GM21737 (cell line): ENCODE measurements around the gene WARS2.

ENCODE experiments used
- ATAC-seq: cut with Tn5 transposase; IDR thresholded peaks from one replicate; pipeline ENCODE4 v1.9.1; 2021; ENCODE audit warnings: mild to moderate bottlenecking, moderate library complexity; ENCODE audit not compliant: unreplicated experiment

The WARS2 gene

DNA sequence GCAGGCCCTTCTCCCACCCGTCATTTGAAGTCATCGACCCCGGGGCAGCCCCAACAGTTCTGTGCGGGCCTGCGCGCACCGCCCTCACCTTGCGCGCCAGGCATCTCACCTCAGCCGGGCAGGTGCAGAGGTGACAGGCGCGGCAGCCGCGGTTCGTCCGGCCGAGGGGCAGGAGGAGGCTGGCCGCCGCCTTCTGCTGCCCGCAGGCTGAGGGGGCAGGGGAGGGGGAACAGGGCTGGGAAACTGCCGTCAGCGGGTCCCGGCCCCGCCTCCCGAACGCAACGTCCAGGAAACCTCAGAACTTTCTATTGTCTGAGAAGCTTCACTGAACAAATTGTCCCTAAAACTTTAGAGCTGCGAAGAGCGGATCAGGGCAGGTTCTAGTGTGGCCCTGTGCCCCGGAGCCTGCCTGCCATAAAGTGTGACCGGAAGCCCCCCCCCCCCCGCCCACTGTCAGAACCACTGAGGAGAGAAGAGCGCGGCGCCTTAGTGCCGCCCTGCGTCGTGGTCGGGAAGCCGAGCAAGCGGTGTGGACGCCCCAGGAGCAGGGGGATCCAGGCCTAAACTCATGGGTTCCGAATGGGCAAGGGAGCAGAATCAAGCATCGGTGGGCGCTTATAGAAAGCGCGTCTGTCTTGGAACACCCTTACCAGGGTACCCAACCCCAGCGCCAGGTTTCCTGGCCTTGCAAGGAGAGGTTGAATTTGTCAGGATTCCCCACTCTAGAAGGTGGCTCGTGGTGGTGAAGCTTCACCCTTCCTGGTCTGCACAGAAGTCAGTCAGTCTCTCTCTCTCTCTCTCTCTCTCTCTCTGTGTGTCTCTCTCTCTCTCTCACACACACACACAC lies 139.0 kb downstream of the WARS2 start:
- ATAC-seq, result no peak

DNA sequence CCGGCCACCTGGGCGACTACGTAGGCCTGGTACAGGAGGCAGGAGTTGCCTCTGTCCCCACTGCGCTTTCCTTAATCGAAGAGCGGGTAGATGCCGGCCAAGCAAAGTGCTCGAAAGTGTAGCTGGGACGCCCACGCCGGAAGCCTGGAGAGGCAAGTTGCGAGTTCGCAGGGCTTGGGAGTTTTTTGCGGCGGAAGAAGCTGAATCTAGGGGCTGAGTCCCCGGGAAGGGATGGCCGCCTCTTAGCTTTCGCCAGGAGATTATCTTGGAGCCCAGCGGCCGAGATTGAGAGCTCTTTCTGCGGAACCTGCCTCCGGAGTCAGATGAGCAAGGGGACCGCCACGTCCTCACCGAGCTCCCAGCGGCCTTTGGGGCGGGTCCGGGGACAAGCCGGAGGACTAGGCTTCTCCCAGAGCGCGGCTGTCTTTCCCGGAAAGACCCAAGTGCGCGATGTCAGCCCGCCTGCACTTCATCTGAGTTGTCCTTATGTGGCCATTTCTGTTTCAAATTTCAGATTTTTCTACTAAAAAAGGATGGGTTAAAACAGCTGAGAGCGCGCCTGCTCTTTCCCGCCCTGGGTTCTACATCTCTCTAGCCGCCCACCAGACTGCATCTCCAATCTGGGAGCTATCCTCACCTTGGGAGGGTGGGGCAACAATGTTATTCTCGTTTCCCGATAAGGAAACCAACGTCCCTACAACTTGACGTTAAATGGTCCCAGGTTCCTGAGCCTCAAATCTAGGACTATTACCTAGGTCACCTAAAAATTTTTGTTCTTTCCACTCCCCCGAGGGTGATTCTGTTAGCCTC lies 139.9 kb downstream of the WARS2 start:
- no peak for ATAC-seq

DNA sequence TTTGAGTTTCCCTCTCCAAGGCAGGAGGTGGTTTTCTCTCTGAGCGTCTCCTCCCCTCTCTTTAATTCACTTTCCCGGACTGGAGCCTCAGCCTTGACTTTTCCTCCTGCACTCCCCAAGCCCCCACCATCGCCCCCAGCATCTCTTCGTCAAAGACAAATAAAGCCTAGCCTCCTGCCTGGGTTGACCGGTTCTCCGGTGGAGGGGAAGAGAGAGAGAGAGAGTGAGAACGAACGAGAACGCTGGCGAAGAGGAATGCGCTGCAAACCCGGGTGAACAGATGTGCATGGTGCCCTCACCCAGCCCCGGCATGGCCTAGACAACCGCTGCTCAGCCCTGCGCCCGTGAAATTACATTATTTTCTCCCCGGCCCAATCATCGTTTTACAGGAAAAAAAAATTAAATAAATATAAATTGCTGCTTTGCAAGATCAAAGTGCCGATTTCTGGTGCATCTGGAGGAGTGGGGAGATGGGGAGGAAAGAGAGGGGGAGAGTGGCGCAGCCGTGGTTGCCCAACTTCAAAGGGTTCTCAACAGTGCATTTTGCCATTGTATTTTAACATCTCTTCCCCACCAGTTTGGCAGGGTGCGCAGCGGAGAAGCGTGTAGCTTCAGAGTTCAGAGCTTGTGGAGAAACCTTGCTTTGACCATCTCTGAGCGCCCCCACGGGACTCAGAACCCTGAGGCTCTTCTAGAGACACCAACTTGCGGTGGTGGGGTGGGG lies 140.9 kb downstream of the WARS2 start:
- no peak for ATAC-seq

DNA sequence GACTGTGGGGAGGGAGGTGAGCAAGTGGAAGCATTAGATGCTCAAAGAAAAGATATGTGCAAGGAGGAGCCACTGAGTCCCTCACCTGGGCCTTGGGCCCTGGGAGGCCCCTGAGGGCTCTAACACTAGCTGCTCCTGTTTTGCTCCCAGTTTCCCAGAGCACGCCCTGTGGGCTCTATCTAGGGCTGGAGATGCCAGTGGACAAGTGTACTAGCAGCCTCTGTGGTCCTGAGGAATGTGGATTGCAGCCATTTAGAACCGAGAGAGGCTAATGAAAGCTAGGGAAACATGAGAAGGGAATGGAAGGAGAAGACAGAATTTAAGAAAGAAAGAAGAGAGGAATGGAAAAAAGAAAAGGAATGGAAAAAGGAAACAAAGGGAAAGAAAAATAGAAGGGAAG lies 142.3 kb downstream of the WARS2 start:
- ATAC-seq, result no peak

DNA sequence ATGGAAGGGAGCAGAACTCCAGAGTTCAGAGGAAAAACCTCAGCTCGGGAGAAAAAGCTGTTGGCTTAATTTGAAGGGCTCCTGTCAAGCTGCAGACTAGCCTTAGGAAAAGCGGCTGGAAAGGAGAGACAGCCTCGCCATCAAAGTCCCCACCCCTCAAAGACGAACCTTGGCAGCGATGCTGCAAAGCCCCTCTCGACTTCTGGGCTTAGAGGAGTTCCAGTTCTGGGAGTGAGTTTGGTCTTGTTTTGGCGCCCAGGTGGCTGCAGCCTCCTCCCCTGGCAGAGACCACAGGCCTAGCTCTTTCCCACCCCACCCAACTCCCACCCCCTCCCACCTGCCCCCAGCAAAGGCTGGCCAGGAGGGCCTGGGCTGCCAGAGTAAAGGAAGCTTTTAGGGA lies 143.2 kb downstream of the WARS2 start:
- ATAC-seq, result no peak

DNA sequence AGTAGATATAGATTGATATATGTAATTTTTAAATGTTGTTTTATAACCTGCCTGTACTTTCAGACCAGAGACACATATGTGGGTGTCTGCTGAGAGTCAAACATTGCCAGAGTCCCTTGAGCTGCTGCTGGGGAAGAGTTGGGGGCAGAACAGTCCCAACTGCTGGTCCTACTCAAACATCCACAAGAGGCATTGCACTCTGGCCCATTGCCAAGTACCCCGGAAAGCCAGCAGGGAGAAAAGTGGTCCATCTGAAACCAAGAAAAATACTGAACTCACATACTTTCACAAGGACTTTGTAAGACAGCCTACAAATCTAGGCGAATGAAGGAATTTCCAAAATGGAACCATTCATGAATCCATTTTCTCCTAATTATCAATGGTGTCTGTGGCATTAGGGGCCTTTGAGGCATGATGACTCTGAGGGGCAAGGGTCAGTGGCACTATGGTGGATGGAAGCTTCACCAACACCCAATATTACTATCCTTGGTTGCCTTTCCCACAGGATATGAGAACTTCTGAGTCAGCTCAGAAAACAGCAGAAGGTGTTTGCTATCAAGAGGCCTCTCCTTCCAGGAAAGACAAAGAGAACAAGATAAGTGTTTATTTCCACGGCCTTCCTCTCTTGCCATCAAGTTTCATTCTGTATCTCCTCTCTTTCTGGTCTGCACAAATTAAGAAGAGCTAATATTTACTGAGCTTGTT lies 145.0 kb downstream of the WARS2 start:
- no peak for ATAC-seq

DNA sequence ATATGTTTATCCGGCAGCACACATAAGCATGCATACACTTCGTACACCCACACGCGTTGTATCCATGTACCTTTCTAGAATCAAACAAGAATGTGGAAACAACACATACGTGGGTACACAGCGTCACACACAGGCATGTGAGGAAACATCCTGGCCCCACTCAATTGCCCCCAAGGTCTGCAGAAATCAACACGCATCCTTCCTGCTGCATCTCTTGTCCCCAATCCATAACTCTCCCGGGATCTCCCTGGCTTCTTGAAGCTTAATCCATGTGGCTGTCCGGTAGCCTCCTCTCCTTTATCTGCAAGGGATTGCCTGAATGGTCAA lies 146.8 kb downstream of the WARS2 start:
- ATAC-seq, result no peak

DNA sequence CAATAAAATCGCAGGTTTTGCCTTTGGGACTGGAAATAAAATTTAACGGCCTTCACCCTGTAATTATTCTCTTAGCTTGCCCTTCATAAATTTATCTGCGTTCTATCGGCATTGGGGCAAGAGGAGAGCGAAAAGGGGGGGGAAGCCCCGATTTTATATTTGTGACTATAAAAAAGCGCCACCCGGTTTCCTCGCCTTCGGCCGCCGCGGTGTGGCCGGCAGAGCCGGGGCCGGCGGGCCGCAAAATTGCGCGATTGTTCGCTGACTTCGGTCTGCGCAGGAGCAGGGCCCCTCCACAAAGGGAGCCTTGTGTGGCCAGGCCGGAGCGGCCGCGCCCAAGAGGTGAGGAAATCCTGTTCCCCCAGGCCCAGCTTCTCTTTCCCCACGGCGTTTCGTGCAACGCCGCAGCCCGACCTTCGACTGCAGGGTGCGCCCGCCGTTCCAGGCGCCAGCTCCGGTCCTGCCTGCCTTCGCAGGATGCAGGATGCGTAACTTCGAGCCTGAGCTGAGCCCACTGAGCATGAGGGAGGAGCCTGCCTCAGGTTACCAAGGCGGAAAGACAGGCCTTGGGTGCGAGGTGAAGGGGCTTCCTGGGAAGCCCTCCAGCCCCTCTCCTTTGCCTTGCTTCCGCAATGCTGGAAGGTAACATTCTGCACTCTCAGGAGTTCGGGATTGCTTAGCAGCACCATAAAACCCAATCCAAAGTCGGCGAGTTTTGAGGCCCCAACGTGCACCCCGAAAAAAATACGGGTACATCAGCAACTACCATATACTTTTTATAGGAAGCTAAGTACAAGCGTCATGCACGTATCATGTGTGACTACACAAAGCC lies 147.4 kb downstream of the WARS2 start:
- no peak for ATAC-seq

DNA sequence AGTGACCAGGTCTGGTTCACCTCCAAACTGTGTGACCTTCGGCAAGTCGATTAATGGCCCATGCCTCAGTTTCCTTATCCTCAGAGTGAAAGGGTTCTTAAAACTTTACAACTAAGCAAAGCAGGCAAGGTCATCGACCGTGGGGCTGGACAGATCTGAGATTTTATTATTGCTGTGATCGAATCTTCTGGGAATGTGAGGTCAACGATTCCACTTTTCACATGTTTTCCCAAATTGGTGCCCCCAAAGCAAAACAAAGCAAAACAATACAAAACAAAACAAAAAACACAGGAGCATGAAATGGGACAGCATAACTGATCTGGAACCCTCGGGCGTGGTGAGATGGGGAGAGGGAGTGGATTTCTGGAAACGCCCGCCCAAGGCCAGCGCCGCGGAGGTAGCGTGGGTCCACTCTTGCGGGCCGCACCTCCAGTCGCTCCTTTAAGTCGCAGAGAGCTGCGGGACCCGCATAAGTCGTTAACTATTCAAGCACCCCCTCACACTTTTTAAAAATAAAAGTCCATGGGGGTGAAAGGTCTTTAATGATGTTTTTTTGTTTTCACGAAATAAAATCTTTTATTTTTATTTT lies 148.1 kb downstream of the WARS2 start:
- ATAC-seq, result no peak

DNA sequence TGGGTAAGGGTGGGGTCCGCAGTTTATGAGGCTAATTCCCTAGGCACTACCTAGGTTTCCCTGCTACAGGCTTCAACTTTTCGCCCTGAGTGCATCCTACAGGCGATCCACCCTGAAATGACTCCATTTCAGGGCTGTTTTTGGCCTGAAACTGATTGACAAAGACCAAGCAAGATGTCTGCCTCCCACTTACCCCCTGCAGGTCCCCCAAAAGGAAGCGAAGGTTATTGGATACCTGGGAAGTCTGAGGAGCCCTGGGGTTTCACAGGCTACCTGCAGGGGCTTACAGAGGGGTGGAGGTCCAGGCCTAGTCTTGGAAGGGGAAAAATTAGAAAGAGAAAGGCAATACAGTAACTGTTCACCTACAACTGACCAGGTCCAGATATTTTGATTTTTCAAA lies 149.0 kb downstream of the WARS2 start:
- ATAC-seq, result no peak

DNA sequence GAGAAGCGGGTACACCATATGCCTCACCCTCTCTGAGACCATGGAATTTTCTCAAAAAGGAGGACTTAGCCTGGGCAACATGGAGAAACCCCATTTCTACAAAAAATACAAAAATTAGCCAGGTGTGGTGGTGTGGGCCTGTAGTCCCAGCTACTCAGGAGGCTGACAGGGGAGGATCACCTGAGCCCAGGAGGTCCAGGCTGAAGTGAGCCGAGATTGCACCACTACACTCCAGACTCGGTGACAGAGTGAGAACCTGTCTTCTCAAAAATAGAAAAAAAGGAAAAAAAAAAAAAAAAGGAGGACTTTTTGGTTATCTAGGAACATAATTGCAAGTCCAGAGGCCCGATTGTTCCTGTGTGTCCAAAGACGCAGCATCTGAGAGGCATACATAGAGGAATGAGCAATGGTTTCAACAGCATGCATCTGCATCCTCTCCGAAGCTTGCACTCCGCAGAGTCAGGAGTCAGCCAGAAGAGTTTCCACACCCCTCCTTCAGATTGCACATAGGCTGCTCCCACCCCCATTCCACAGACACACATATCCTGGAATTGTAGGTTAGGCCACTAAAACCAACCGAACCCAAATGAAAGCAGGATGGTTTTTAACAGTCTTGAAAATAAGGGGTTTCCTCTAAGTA lies 149.8 kb downstream of the WARS2 start:
- no peak for ATAC-seq

DNA sequence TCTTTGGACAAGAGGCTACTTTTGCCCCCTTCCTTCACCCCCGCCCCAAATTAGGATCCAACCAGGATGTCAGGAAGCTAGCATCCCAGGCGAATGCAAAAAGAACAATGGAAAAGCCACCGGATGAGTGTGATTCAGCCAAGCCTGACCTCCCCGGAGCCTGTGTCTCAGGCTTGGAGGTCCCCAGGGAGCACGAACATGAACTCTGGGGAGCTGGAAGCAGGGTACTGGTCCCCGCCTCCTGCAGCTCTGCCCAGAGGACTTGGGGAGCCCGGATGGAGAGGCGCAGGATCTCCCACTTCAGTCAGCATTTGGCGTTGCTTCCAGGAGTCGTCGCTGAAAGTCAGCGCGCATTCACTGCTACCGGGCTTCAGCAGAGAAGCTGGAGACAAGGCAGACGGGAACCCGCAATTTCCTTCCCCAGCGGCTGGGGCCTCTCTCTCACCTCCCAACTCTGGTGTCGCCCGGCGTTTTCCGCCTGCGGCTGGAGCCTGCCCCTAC lies 150.5 kb downstream of the WARS2 start:
- no peak for ATAC-seq

DNA sequence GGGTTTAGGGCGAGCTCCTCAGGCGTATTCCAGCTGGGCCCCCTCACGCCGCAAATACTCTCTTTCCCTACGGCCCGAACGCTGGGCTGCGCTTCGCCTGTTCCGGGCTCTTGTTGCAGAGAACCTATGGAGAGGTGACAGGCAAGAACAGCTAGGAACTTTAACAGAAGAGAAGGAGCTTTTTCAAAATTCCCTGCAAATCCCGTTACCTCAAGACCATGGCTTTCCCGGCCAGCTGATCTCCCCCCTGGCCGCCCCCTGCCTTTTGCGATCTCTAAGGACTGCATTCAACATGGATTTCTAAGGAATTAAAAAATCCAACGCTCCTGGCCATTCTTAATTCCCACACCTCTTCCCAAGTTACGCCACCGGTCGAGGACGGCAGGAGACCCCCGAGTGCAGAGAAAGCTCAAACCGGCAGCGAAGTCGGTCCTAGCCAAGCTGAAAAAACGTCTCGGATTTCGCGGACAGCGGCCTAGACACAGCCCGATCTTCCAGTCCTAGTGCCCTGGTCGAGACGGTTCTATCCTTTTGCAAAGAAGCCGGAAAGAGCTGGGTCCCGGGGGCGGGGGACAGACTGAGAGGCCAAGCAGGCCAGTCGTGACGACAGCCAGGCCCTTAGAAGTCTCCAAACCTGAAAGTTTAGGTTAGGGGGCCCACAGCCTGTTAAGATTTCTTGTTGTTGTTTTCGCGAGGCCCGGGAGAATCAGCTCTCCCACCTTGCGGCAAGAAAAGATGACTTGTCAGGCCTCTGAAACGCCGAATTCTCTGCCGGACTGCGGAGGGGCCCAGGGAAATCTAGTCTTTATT lies 151.2 kb downstream of the WARS2 start:
- ATAC-seq, result no peak

DNA sequence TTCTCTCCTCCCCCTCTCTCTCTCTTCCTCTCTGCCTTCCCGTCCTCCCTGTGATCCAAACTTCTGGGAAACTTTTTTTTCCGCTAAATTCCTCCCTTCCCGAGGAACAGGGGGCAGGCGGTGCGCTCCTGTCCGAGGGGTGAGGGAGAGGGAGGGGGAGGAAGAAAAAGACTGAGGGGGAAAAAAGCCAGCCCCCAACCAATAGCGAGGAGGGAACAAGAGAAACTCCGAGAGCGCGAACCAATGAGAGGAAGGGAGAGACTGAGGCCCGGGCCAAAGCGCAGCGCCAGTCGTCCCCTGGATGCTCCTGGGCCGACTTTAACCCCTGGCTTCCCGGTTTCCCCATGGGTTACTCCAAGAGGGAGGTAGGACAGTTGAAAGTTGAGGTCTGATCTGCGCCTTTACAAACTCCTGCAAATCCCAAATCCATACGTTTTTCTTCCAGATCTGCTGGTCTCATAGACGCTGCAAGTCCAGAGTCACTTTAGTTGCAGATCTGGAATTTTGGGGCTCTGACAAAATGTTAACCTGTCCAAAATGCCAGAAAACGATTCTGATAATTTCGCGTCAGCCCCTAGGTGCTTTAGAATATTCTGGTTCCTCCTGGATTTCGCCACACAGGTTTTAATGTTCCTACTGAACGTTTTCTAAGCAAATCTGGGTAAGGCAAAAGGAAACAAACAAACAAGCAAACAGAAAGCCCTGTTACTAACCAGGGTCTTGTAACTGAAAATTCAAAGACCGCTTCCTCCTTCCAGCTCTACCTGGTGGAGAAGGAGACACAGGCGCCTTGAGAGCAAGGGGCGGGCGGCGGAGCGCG lies 152.1 kb downstream of the WARS2 start, which contains the start of gene TBX15:
TBX15 (minus strand) TSS at position 158 of the 820 bp plus-strand sequence. CDS start 548 bp downstream, outside the sequence.
- no peak for ATAC-seq

DNA sequence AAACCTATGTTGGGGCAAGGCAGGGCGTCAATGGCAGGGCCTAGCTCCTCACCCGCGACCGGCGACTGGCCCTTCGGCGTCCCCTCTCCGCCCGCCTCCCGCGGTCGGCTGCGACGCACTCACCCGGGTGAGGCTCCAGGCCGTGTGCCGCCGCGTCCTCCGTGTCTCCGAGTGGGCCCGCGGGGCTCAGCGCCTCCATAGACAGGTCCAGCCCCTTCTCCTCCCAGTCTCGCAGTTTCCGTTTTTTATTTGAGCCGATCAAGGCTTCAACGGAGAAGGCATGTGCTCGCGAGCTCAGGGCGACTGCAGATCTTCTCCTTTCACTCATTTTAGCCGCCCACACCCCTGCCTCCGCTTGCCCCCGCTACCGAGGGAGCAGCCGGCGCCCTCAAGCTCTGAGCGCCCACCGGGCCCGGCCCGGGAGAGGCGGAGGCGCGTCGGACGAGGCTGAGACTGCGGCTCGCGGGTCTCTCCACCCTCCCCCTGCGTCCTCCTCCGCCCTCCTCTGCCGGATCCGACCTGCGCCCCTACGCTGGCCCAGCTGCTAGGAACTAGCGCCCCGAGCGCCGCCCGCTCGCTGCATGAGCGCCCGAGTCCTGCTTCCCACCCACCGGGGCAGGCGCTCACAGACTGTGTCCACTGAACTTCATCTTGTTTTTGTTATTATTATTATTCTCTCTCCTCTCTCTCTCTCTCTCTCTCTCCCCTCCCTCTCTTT lies 152.8 kb downstream of the WARS2 start:
- no peak for ATAC-seq

DNA sequence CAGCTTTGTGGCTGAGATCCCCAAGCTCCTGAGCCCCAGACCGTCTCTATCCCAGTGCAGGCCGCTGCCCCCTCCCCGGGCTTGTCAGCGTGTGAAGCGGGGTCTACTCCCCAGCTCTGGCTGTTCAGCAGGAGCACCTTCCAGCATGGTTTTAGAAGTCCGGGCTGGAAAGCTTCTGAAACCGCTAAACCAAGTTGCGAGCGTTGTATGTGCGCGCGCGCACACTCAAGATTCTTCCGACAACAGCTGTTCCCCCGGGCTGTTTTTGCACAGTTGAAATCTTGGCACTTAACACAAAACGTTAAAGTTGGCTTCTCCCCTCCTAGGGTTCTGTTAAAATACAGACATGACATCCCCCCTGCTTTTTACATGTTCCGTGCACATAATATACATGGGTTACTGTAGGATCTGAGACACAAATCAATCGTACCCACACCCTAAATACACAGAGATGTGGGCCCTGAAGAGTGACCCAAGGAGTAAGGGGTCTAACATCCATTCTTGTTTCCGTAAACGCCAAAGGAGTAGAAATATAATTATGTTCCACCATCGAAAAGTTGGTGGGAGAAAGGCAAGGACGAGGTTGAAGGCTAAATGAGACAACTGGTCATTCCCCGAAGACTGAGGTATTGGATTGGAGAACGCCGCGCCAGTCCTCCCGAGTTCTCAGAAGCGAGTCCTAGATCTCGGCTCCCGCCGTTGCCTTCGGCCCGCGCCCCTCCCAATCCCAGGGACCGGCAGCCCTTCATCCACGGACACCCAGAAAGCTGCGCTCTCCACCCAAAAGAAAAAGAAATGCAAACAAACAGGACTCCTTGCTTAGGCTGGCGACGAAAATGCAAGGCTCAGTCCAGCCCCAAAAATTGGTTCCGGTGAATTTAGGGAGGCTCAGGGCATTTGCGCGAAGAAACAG lies 153.6 kb downstream of the WARS2 start:
- no peak for ATAC-seq
